ENCODE results near the gene DHPS. TPM values are rescaled to one million over a fixed set of nuclear protein-coding genes. Genes with fewer than 3 reads are reported as not detected.

DHPS gene
- total and polyA plus RNA-seq, 2 of the 4 experiments (the other 2 are of a cell fraction) = 82.8 to 85.0 TPM

GRCh38 chr19:12647490-12648071 lies 34.1 kb downstream of the DHPS start:
- H3K4me2 ChIP-seq (ENCODE audit: low read depth, low read length) = peak overlapping the region; percentile 74
- H3K4me3 ChIP-seq (ENCODE audit: insufficient read depth, low read depth, low read length) = peak overlapping the region; percentile 41; the same call in 1 of the 2 replicates
- WGBS, 2 experiments (ENCODE audit: extremely low coverage in 2 of 2, insufficient read length in 1 of 2) = 16% methylated on average over 15 of the region's 31 CpGs; no CpG with 5 or more reads in 1 of the 2 experiments

More at GRCh38 chr19:12647490-12648071, 34.1 kb downstream of the DHPS start:
- H2BK120ac ChIP-seq (ENCODE audit: low read depth, low read length) = no peak overlapping the region
- 0 out of 2 replicates have a peak, but pooled peaks cover 2% of the 10 kb centered on the region for H3K4me1 ChIP-seq (ENCODE audit: control insufficient read depth, insufficient read depth, low read length)
- H3K79me1 ChIP-seq (ENCODE audit: low read depth in 1 of 2, low read length in 2 of 2) = no peaks in the 10 kb centered on the region
- no peaks in the 10 kb centered on the region for H3K9me3 ChIP-seq (ENCODE audit: control insufficient read depth, insufficient read depth, low read length)
- H2BK15ac ChIP-seq (ENCODE audit: low read depth, low read length) = no peak overlapping the region
- intact Hi-C loops (cut with micrococcal nuclease) = no loop called here
- in situ Hi-C loops (cut with MboI; ENCODE audit: low sequenced_read_pairs) = no loop called here
- ATAC-seq (ENCODE audit: low read depth) (peak; percentile 94), DNase-seq (no peak)
- no peaks in the 10 kb centered on the region for H3K27me3 ChIP-seq (ENCODE audit: control insufficient read depth, insufficient read depth, low read length)
- dilution Hi-C loops (cut with HindIII; ENCODE audit: low sequenced_read_pairs, unreplicated experiment) = no loop called here
- TF ChIP-seq MXI1 (IDR thresholded peaks at IDR 0.05; ENCODE audit: borderline replicate concordance, low read depth, low read length) (no peak), RFX5 (IDR thresholded peaks at IDR 0.05; ENCODE audit: low read depth, low read length) (no peak), USF2 (IDR thresholded peaks at IDR 0.05; ENCODE audit: low read depth, low read length) (no peak), CHD1 (IDR thresholded peaks at IDR 0.05; ENCODE audit: low read depth, low read length) (no peak), CEBPB (IDR thresholded peaks at IDR 0.05; ENCODE audit: low read depth, low read length) (no peak), MAFK (IDR thresholded peaks at IDR 0.05; ENCODE audit: low read depth, low read length) (no peak), SMC3 (IDR thresholded peaks at IDR 0.05; ENCODE audit: low read depth, low read length) (no peak), MAZ (IDR thresholded peaks at IDR 0.05; ENCODE audit: borderline replicate concordance, low read depth, low read length) (no peak; the same call in 1 of the 2 replicates), RAD21 (IDR thresholded peaks at IDR 0.05; ENCODE audit: low read length) (no peak), NFE2L2 (IDR thresholded peaks at IDR 0.05; ENCODE audit: low read depth, low read length) (no peak), BHLHE40 (IDR thresholded peaks at IDR 0.05; ENCODE audit: low read depth, low read length) (no peak), CTCF (conservative IDR thresholded peaks at IDR 0.05; ENCODE audit: low read depth, low read length) (no peak), FOS (IDR thresholded peaks at IDR 0.05; ENCODE audit: low read depth, low read length) (no peak)
- TF ChIP-seq, protein P1, sequence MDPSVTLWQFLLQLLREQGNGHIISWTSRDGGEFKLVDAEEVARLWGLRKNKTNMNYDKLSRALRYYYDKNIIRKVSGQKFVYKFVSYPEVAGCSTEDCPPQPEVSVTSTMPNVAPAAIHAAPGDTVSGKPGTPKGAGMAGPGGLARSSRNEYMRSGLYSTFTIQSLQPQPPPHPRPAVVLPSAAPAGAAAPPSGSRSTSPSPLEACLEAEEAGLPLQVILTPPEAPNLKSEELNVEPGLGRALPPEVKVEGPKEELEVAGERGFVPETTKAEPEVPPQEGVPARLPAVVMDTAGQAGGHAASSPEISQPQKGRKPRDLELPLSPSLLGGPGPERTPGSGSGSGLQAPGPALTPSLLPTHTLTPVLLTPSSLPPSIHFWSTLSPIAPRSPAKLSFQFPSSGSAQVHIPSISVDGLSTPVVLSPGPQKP (IDR thresholded peaks at IDR 0.05; ENCODE audit: borderline replicate concordance, low read depth, low read length) = no peak
- no peak overlapping the region for H3K27ac ChIP-seq (ENCODE audit: insufficient read depth, low read length)
- no peak overlapping the region for H2AK9ac ChIP-seq (replicated peaks; ENCODE audit: low read depth, low read length, poor library complexity)
- H4K20me1 ChIP-seq (ENCODE audit: insufficient read depth, low read length) = no peaks in the 10 kb centered on the region
- ChIA-PET CTCF (no interaction called here), POLR2A (ENCODE audit: unreplicated experiment) (no interaction called here)
- H2AFZ ChIP-seq (replicated peaks; ENCODE audit: low read length, poor library complexity) = peak overlapping the region; percentile 53
- no peak overlapping the region for H3K14ac ChIP-seq (replicated peaks; ENCODE audit: low read depth, low read length)
- no TSS peak for BruUV-seq (replicated peaks)
- no peak overlapping the region for H4K91ac ChIP-seq (ENCODE audit: insufficient read depth, low read depth, low read length)
- H4K5ac ChIP-seq (ENCODE audit: low read depth, low read length) = no peak overlapping the region
- H3K4ac ChIP-seq (ENCODE audit: low read depth, low read length) = no peak overlapping the region
- no peak overlapping the region for H2AK5ac ChIP-seq (ENCODE audit: low read depth, low read length)
- no peak overlapping the region for H3K9ac ChIP-seq (ENCODE audit: low read depth, low read length)
- H3K56ac ChIP-seq (ENCODE audit: extremely low read depth, insufficient read depth, low read length) = no peak overlapping the region
- no peak overlapping the region for H2BK20ac ChIP-seq (ENCODE audit: low read depth, low read length)
- peaks cover 6% of the 10 kb centered on the region; the same call in 1 of the 2 replicates for H3K36me3 ChIP-seq (ENCODE audit: control insufficient read depth, insufficient read depth, low read length)
- no peak overlapping the region for H3K23ac ChIP-seq (ENCODE audit: low read depth, low read length)
- no peak overlapping the region for H4K8ac ChIP-seq (ENCODE audit: low read depth in 2 of 2, low read length in 2 of 2)
- 0 out of 2 replicates have a peak, but pooled peaks cover 3% of the 10 kb centered on the region for H3K9me1 ChIP-seq (ENCODE audit: insufficient read depth, low read length)
- H2BK5ac ChIP-seq (ENCODE audit: low read depth, low read length, poor library complexity, severe bottlenecking) = no peak overlapping the region
- no peak overlapping the region for H3K18ac ChIP-seq (ENCODE audit: low read depth, low read length)
